Epithelial cell of proximal tubule (primary cell): ENCODE data around the gene RWDD2A. TPM values are rescaled to one million over a fixed set of nuclear protein-coding genes. Genes with fewer than 3 reads are reported as not detected.

Experiments used
- DNase-seq: peaks from one replicate; pipeline ENCODE4 v3.0.0-alpha.2; 2011; ENCODE audit warnings: low read depth
- H3K4me3 ChIP-seq: 2 replicates; pipeline ENCODE4 v1.5.1; 2011; ENCODE audit warnings: low read depth, mild to moderate bottlenecking, low read length
- CTCF ChIP-seq: conservative IDR thresholded peaks from 2 replicates; pipeline ENCODE4 v1.5.1; 2012; ENCODE audit warnings: low read depth, mild to moderate bottlenecking, low read length
- total RNA-seq: library from RNA; depleted of rRNA; stranded (reverse); fragments of >200 nt; gene quantifications from 2 replicates; pipeline ENCODE4 v1.2.3, GENCODE V29; 2015

RWDD2A gene
- total RNA-seq, 1 donor from 2014 or later, result 2.8 TPM

- H3K4me3 ChIP-seq, result no peak overlapping the region
- DNase-seq, result no peak
- no peak for TF ChIP-seq CTCF
Measured at GRCh38 chr6:83167726-83168278, 25.4 kb upstream of the RWDD2A start.

- DNase-seq, result no peak
- TF ChIP-seq CTCF, result no peak
Measured at GRCh38 chr6:83168556-83168955, 24.6 kb upstream of the RWDD2A start.

GRCh38 chr6:83169106-83169505 lies 24.1 kb upstream of the RWDD2A start:
- TF ChIP-seq CTCF, result no peak
- DNase-seq, result no peak
- no peak overlapping the region for H3K4me3 ChIP-seq

More at GRCh38 chr6:83168556-83168955, 24.6 kb upstream of the RWDD2A start:
- no peak overlapping the region for H3K4me3 ChIP-seq

DNA sequence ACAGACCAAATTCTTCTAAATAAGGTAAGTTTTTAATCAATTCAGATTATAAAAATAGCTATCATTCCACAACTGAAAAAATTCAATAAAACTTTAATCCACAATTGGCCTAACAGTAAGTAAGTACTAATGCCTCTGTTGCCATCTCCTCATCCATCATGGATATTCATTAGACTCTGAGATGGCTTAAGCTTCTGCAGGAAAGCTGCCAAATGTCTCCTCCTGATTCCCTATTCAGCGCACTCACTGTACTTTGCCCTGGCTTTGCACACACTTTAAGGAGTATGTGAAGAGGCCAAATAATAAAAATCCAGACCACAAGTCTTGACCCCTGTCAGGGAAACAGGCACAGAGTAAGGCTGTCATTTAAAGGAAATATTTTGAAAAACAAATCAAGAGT lies 23.6 kb upstream of the RWDD2A start:
- no peak for TF ChIP-seq CTCF
- no peak for DNase-seq
- no peak overlapping the region for H3K4me3 ChIP-seq

DNA sequence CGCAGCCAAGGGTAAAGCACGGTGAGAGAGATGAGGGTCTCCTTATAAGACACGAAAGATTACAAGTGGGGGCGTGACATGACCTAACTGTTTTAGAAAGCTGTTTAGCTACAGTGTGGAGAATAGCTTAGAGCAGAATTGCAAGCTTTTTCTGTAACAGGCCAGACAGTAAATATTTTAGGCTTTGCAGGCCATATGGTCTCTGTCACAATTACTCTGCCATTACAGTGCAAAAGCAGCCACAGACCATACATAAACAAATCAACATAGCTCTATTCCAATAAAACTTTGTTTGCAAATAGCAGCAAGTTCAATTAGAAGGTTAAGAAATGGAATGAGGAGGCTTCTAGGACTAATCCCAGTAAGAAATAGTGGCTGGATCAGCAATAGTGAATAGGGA lies 16.9 kb upstream of the RWDD2A start:
- no peak for TF ChIP-seq CTCF
- no peak for DNase-seq
- no peak overlapping the region for H3K4me3 ChIP-seq

- TF ChIP-seq CTCF, result no peak
- no peak for DNase-seq
- no peak overlapping the region for H3K4me3 ChIP-seq
Measured at GRCh38 chr6:83180426-83180950, 12.7 kb upstream of the RWDD2A start.

GRCh38 chr6:83182114-83182513 lies 11.0 kb upstream of the RWDD2A start:
- no peak overlapping the region for H3K4me3 ChIP-seq
- no peak for TF ChIP-seq CTCF
- DNase-seq, result no peak
